ENCODE results near the gene PNRC1.
A peak's percentile ranks its signal among the peaks of the same experiment; 100 is the strongest.
"Not testable (repeated sequence)": the region's sequence is repeated elsewhere in the genome, so short reads cannot be mapped to it uniquely, and the experiment has no call there.

PNRC1 gene

DNA sequence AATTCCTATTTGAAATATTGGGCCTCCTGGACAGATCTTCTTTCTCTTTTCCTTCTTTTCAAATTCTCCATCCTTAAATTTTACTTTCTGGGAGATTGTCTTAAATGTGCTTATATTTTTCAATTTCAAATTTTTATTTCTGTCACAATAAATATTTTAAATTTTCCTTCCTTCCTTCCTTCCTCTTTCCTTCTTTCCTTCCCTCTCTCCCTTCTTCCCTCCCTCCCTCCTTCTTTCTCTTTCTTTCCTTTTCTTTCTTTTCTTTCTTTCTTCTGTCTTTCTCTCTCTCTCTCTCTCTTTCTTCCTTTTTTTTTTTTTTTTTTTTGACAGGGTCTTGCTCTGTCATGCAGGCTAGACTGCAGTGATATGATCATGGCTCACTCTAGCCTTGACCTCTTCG, 16.7 kb upstream of the PNRC1 start:
- DNase-seq = no peak

DNA sequence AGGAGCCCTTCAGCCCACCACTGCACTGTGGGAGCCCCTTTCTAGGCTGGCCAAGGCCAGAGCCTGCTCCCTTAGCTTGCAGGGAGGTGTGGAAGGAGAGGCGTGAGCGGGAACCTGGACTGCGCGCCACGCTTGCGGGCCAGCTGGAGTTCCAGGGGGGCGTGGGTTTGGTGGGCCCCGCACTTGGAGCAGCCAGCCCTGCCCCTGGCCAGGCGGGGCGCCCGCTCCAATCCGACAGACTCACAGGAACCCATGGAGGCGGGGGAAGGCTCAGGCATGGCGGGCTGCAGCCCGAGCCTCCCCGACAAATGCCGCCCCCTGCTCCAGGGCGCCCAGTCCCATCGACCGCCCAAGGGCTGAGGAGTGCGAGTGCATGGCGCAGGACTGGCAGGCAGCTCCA, 15.6 kb upstream of the PNRC1 start:
- DNase-seq = not testable (repeated sequence)

DNA sequence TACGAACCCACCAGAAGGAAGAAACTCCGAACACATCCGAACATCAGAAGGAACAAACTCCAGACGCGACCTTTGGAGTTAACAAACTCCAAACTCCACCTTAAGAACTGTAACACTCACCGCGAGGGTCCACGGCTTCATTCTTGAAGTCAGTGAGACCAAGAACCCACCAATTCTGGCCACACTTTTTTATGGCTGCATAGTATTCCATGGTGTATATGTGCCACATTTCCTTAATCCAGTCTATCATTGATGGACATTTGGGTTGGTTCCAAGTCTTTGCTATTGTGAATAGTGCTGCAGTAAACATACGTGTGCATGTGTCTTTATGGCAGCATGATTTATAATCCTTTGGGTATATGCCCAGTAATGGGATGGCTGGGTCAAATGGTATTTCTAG, 14.4 kb upstream of the PNRC1 start:
- not testable (repeated sequence) for DNase-seq

DNA sequence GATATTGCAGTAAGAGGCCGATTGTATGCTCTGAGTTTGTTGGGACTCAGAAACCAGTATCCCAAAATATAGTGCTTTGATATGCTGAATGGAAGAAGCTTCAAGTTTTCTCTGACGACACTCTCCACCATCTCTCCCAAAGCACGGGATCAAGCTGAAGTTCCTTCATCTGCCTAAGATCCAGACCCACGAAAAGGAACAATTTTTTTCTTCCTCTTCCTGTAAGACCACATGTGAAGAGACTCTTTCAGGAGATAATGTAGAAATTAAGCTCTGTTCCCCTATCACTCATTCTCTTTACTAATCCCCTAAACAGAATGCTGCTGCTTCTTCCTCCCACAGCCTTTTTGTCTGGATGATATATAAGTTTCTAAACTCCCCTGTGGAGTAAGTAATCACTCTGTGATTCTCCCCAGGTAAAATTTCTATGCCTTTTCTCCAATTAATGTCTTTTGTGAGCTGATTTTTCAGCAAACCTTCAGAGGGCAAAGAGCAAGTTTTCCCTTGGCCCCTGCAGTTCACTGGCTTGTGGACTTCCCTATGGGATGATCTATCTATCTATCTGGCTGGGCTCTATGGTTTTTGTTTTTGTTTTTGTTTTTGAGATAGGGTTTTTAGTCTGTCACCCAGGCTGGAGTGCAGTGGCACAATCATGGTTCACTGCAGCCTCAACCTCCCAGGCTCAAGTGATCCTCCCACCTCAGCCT, 13.5 kb upstream of the PNRC1 start:
- no peak for DNase-seq

DNA sequence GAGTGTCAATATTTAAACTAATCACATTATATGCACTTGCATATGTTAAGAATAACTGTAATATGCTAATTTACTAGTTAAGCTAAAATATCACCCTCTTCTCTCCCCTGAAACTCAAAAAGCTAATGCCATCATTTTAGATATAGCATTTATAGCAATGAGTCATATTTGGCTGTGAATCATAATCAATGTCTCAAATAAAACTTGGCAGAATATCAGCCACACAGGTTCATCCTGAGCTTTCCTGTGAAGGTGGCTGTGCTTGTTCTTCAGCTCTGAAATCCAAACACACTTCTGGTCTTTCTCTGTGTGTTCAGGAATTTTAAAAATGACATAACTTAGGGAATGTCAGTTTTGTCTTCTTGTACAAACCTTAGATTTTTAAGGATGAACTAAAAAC, 12.8 kb upstream of the PNRC1 start:
- DNase-seq = no peak

DNA sequence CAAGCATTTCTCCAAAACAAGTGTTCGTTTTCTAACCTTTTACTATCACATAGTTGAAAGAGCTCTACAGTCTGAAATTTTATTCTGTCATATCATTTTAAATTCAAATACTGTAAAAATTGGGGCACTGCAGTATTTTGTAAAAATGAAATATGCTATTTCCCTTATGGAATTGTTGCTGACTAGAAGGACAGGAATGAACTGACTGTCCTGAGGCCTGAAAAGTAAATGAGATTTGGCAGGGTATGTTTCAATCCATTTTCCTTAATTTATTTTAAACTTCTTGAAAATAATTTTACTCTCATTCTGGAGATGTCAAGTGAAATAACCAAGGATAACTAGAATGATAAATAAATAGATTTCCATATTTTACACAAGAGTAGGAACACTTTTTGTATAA, 11.9 kb upstream of the PNRC1 start:
- no peak for DNase-seq

DNA sequence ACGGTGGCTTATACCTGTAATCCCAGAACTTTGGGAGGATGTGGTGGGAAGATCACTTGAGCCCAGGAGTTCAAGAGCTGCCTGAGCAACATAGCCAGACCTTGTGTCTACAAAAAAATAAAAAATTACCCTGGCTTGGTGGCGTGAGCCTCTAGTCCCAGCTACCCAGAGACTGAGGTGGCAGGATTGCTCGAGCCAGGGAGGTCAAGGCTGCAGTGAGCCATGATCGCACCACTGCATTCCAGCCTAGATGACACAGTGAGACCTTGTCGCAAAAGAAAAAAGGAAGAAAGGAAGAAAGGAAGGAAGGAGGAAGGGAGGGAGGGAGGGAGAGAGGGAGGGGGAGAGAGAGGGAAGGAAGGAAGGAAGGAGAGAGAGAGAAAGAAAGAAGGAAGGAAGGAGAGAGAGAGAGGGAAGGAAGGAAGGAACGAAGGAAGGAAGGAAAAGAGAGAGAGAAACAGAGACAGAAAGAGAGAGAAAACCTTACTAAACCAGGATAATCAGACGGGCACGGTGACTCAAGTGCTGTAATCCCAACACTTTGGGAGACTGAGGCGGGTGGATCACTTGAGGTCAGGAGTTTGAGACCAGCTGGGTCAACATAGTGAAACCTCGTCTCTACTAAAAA, 10.9 kb upstream of the PNRC1 start:
- DNase-seq = no peak

DNA sequence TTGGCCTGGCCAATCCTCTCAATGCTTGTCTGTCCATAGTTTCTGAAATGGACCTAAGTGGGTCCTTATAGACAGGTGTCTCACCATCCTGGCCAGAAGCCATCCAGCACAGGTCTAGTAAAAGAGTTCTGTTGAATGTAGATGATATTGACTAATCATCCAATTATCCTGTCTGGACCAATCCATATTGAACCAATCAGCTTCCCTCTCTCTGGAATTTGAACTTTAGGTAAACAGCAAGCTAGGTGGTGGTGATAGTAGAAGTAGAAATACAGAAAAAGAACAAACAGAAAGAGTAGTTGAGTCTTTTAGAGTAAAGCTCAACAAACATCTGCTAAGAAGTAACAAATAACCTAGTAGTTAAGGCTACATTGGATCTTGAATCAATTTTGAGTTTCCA, 9.5 kb upstream of the PNRC1 start:
- no peak for DNase-seq

DNA sequence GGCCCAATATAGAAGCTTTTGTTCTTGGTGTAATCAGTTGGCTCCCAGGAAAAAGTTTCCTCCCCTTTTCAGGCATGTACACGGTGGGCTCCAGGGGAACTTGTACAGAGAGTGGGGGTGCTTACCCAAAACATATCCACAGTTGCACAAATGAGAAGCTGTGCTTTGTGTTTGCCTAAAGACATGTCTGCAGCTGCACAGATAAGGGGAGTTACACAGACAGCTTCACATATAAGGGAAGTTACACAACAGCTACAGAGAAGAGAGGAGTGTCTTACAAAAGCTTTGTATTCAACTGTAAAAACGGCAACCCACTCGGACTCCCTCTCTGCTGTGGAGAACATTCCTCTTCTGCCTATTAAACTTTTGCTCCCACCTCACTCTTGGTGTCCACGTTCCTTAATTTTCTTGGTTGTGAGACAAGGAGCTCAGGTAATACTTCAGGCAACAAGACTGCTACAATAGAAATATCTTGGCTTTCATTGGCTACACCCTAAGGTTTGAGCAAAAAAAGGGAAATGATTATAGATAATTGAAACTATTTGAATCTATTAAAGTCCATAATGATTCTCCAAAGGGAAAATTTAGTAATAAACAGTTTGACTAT, 7.4 kb upstream of the PNRC1 start:
- DNase-seq = no peak

DNA sequence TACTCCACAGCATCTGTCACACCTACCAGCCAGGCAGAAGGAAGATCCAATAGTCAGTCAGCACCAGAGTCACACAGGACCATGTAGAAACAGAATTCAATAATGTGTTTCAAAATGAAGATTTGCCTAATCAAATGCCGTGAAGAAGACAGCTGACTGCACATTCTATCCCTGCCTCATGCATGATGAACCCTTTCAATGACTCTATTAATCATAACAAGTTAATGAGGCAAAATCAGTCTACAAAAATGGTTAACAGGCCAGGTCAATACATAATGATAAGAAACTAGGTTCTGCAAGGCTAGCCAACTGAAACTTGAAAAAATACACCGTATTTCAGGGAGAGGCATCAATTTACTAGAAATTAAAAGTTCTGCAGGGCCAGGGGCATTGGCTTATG, 6.7 kb upstream of the PNRC1 start:
- no peak for DNase-seq

DNA sequence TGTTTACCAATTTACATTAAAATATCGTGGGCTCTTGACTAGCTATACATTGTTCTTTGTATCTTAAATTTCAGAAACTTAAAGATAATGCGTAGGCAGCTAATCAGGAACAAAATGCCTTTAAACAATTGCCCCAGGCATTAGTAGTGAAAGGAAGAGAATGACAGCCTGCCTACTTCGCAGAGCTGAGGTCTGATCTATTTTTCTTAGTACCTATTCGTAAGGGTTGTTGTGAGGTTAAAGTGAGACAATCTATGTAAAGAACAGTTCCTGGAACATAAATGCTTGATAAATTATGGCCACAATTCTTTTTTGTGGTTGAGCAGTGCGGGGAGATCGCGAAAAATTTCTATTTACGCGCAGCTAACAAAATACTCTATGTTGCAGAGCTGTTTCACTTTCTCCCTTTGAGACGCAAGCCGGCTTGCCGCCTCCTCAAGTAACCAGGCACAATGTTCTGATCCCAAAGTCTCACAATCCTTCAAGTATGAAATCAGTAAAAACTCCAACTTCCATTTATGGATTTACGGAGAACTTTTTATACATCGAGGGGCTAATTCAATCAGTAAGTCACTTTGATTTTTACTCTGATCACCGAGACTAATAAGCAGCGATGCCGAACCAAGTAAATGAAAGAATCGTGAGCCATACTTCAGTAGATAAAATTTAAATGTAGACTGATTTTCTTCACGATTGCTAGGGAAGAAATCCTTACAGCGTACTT, 878 bp upstream of the PNRC1 start:
- peak; percentile 22 for DNase-seq

DNA sequence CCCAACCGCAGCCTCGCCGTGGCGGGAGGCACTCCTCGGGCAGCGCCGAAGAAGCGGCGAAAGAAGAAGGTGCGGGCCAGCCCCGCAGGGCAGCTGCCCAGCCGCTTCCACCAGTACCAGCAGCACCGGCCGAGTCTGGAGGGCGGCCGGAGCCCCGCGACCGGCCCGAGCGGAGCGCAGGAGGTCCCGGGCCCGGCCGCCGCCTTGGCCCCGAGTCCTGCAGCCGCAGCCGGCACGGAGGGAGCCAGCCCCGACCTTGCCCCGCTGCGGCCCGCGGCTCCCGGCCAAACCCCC, 525 bp downstream of the PNRC1 start:
- DNase-seq = no peak

DNA sequence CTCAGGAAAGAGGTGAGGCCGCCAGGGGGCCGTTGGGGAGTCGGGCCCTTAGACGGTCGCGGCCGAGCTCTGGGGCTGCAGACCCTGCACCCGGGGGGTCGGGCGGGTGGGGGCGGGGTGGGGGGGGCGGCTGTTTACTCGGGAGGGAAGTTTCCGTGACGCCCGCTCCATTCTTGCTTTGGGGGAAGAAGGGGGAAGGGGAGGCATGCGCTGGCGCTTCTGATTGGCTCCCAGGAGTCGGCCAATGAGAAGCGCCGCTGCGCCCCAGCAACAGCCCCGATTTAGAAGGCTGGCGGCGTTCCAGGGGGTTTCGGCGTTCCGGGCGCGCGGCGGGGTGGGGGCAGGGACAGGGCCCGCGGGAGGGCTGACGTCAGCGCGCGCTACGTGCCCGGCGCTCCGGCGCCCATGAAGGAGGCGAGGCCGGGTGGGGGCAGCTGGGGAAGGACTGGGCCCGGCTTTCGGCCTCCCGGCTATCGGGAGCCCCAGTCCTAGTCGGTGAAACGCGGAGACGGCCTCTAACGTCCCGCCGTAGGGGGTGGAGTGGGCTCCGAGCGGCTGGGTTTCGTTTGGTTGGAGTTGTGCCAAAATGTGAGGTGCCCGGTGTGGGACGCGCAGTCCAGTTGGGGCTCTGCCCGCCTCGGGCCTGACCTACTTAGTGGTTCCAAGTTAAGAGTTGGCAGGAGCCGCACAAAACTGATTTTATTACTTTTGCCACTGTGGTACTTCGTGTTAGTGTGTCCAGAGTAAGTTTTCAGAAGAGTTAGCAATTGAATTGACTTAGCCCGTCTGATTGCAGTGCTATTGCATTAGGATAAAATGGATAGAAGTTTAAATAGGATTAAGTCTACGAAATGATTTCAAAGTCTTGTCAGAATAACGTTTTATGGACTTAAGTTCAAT, 1.1 kb downstream of the PNRC1 start:
- peak; percentile 99 for DNase-seq

DNA sequence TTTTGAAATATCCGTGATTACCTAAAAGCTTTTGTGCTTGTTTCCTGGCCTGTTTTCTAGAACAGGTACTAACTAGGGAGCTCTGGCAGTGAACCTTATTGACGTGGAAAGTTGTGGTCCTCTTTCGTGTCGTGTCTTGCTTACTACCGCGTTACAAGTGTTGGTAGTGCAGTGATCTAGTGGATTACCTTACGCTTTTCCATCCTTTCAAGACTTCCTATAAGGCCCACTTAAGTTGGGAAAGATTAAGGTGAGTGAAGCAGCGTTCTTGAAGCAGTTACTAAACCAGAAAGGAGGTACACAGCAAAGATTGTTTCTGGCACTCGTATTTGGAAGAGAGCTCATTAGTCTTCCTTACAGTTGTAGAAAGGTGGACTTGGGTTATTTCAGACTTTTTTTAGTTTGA, 1.9 kb downstream of the PNRC1 start:
- no peak for DNase-seq

DNA sequence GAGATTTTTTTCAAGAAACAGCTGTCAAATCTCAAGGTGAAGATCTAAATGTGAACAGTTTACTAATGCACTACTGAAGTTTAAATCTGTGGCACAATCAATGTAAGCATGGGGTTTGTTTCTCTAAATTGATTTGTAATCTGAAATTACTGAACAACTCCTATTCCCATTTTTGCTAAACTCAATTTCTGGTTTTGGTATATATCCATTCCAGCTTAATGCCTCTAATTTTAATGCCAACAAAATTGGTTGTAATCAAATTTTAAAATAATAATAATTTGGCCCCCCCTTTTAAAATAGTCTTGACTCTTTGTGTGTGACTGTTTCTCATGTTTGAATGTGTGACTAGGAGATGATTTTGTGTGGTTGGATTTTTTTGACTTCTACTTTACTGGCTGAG, 4.0 kb downstream of the PNRC1 start:
- no peak for DNase-seq

DNA sequence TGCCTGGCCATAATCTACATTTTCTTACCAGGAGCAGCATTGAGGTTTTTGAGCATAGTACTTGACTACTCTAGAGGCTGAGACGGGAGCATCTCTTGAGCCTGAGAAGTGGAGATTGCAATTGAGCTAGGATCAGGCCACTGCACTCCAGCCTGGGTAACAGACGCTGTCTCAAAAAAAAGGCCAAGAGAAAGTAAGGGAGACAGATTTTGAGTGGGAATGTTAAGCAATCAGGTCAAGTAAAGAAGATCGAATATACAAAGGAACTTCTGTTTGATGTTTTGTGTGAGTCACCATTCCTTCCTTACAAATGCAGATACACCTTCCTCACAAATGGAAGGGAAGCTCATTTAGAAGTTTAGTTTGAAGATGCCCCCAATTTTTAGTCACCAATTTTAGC, 4.4 kb downstream of the PNRC1 start:
- no peak for DNase-seq

DNA sequence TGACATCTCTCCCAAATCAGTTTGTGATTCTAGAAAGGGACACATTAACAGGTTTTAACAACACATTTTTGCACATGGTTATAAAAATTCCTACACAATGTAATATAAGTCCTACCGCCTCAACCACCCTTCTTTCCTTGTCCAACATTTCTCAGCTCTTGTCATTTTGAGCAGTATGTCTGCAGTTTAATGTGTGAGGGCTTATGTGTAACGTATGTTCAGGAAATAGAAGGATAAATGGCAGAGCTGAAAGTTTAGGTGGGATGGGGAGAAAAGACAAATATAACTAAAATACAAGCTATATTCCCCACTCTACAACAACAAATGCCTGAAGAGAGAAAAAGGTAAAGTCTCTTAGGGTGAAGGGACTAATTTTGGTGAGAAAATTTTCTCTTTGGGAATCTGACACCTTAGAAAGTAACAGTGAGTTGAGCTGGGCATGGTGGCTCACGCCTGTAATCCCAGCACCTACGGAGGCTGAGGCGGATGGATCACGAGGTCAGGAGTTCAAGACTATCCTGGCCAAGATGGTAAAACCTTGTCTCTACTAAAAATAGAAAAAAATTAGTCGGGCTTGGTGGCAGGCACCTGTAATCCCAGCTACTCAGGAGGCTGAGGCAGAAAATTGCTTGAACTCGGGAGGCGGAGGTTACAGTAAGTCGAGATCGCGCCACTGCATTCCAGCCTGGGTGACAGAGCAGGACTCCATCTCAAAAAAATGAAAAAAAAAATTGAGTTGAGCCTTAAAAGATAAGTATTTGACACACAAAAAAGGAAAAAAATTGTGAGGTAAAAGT, 5.1 kb downstream of the PNRC1 start:
- DNase-seq = no peak

DNA sequence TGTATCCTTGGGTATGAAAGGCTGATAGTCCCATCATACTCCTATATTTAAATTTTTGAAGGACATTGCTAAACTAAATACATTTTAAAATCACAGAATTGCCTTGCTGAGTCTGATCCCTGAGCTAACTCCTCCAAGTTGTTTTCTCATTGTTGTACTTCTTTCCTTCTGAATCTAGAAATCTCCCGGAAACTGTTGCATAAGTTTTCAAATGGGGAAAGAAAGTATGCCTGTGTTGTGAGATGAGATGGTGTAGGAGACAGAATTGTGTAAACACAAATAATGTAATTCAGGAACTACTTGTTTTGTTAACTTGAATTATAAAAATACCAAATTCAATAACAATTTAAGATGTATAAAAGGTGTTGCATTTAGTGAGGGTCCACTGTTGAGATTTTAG, 7.3 kb downstream of the PNRC1 start:
- DNase-seq = no peak

DNA sequence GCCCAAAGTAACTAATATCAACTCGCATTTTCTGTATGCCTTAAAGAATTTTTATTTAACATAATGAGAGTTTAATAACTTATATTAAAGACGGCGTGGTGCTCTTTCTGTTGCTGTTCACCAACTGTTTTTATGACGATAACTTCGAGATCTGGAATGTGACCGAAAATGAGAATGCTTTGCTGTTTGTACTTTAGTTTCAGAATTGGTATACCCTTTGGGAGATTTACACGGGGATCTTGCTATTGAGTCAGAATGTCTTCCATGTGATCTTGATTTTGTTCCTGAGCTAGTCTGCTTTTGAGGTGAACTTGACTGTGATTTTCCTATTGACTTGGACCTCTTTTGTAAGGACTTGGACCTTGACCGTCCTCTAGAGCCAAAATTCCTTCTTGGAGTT, 17.9 kb downstream of the PNRC1 start:
- no peak for DNase-seq

DNA sequence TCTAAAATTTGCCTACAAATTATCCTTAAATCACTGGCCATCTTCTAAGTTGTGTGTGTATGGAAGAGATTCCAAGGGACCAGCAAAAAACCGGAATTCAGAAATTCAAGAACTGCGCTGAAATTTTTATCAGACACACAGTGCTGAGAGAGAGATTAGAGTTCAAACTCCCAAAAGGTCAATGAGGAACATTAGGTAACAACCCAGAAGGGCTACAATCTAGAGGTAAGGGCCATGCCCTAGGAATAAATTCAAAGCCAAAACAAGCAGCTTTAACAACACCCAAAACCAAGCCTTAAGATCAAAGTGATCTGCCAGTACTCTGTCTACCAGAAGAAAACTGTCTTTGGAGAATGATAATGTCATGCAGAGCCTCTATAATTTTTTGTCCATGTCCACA, 19.6 kb downstream of the PNRC1 start:
- no peak for DNase-seq

DNA sequence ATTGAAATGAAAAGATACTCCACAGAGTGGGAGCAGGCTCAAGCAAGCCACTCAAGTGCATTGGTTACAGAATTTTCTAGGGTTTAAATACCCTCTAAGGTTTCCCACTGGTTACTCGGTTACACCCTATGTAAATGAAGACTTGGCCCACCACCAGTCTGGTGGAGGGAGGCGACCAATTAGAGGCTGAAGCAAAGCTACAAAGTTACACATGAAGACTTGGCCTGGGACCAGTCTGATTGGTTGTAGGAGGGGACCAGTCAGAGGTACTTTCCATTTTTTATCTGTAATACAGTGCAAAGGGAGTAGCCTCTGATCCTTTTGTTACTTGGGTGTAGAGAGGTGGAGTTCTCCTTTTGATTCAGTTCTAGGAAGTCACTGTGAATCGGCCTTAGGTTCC, 29.7 kb downstream of the PNRC1 start:
- DNase-seq = no peak

DNA sequence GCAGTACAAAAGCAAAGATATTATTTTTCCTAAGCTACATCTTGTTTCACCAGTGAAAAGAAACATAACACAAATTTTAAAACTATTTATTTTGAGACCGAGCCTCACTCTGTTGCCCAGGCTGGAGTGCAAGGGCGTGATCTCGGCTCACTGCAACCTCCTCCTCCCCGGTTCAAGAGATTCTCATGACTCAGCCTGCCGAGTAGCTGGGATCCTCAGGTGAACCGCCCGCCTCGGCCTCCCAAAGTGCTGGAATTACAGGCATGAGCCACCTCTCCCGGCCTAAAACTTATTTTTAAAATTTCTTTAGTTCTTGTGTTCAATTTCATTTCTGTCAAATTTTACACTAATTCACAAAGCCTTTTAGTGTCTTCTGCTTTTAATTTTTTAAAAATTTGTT, 31.4 kb downstream of the PNRC1 start:
- DNase-seq = no peak
